ENCODE data around the gene VPS37D.

DNA sequence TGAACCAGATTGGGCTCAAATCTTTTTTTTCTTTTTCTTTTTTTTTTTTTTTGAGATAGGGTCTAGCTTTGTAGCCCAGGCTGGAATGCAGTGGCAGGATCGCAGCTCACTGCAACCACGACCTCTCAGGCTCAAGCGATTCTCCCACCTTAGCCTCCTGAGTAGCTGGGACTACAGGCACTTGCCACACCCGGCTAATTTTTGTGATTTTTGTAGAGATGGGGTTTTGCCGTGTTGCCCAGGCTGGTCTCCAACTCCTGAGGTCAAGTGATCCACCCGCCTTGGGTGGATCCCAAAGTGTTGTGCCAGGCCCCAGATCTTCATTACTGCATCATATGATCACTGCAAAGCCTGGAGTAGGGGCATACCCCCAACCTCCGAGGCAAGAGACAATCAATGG is 12.9 kb downstream of the VPS37D start:
- TF ChIP-seq TCF4 (CRISPR knock-in tag; IDR thresholded peaks at IDR 0.05; ENCODE audit: borderline replicate concordance) (no peak), ZC3H10 (CRISPR knock-in tag; IDR thresholded peaks at IDR 0.05) (no peak), ARNTL (CRISPR knock-in tag; IDR thresholded peaks at IDR 0.05; ENCODE audit: borderline replicate concordance, low read depth) (no peak), PPARA (CRISPR knock-in tag; IDR thresholded peaks at IDR 0.05; ENCODE audit: borderline replicate concordance) (no peak), ESRRG (CRISPR knock-in tag; IDR thresholded peaks at IDR 0.05) (no peak), RARB (CRISPR knock-in tag; IDR thresholded peaks at IDR 0.05) (no peak), OSR1 (CRISPR knock-in tag; IDR thresholded peaks at IDR 0.05) (no peak), ZNF565 (CRISPR knock-in tag; conservative IDR thresholded peaks at IDR 0.05; ENCODE audit: low read depth) (no peak), ZFP30 (CRISPR knock-in tag; IDR thresholded peaks at IDR 0.05) (no peak), ZFP3 (CRISPR knock-in tag; IDR thresholded peaks at IDR 0.05) (no peak), BACH2 (CRISPR knock-in tag; IDR thresholded peaks at IDR 0.05; ENCODE audit: borderline replicate concordance) (no peak)
- TF ChIP-seq, protein P1, sequence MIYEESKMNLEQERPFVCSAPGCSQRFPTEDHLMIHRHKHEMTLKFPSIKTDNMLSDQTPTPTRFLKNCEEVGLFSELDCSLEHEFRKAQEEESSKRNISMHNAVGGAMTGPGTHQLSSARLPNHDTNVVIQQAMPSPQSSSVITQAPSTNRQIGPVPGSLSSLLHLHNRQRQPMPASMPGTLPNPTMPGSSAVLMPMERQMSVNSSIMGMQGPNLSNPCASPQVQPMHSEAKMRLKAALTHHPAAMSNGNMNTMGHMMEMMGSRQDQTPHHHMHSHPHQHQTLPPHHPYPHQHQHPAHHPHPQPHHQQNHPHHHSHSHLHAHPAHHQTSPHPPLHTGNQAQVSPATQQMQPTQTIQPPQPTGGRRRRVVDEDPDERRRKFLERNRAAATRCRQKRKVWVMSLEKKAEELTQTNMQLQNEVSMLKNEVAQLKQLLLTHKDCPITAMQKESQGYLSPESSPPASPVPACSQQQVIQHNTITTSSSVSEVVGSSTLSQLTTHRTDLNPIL (CRISPR knock-in tag; IDR thresholded peaks at IDR 0.05; ENCODE audit: low read depth) = no peak
- TF ChIP-seq, protein P2, sequence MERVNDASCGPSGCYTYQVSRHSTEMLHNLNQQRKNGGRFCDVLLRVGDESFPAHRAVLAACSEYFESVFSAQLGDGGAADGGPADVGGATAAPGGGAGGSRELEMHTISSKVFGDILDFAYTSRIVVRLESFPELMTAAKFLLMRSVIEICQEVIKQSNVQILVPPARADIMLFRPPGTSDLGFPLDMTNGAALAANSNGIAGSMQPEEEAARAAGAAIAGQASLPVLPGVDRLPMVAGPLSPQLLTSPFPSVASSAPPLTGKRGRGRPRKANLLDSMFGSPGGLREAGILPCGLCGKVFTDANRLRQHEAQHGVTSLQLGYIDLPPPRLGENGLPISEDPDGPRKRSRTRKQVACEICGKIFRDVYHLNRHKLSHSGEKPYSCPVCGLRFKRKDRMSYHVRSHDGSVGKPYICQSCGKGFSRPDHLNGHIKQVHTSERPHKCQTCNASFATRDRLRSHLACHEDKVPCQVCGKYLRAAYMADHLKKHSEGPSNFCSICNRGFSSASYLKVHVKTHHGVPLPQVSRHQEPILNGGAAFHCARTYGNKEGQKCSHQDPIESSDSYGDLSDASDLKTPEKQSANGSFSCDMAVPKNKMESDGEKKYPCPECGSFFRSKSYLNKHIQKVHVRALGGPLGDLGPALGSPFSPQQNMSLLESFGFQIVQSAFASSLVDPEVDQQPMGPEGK (CRISPR knock-in tag; IDR thresholded peaks at IDR 0.05; ENCODE audit: borderline replicate concordance) = no peak

Measured in SK-N-SH treated with all-trans-retinoic acid at 6 μM for 48 hours (cell line).